Endodermal cell (in vitro differentiated cells): ENCODE measurements around the gene MSH3. TPM values are rescaled to one million over a fixed set of nuclear protein-coding genes. Genes with fewer than 3 reads are reported as not detected.
"Not testable (repeated sequence)": the region's sequence is repeated elsewhere in the genome, so short reads cannot be mapped to it uniquely, and the experiment has no call there.

Source experiments
- DNase-seq: peaks from one replicate; pipeline ENCODE4 v3.0.0-alpha.2; 2017
- H3K27ac ChIP-seq: 2 replicates; pipeline ENCODE4 v1.5.1; 2013; ENCODE audit warnings: mild to moderate bottlenecking, low read depth, low read length, moderate library complexity
- H3K27me3 ChIP-seq: 2 replicates; pipeline ENCODE4 v1.6.1; 2013; ENCODE audit warnings: mild to moderate bottlenecking, low read length, moderate library complexity; ENCODE audit not compliant: insufficient read depth, control insufficient read depth, poor library complexity, severe bottlenecking
- H3K36me3 ChIP-seq: 2 replicates; pipeline ENCODE4 v1.7.0; 2013; ENCODE audit warnings: mild to moderate bottlenecking, low read length, moderate library complexity; ENCODE audit not compliant: control insufficient read depth, insufficient read depth
- H3K4me1 ChIP-seq: one replicate; pipeline ENCODE4 v1.7.0; 2013; ENCODE audit warnings: low read length; ENCODE audit not compliant: control insufficient read depth, insufficient read depth
- H3K4me3 ChIP-seq: 2 replicates; pipeline ENCODE4 v1.5.1; 2013; ENCODE audit warnings: mild to moderate bottlenecking, low read length, moderate library complexity
- H3K9ac ChIP-seq: 2 replicates; pipeline ENCODE4 v1.6.1; 2013; ENCODE audit warnings: mild to moderate bottlenecking, low read length, moderate library complexity; ENCODE audit not compliant: poor library complexity, severe bottlenecking; ENCODE audit errors: extremely low read depth
- H3K9me3 ChIP-seq: 2 replicates; pipeline ENCODE4 v1.6.1; 2013; ENCODE audit warnings: mild to moderate bottlenecking, low read length, moderate library complexity; ENCODE audit not compliant: control insufficient read depth
- H3K27ac Mint-ChIP-seq: 2 replicates; pipeline ENCODE4 v1.8.0; 2020; ENCODE audit warnings: mixed read lengths
- H3K27me3 Mint-ChIP-seq: 2 replicates; pipeline ENCODE4 v1.8.0; 2021; ENCODE audit warnings: mild to moderate bottlenecking, mixed read lengths; ENCODE audit not compliant: insufficient read depth
- H3K36me3 Mint-ChIP-seq: 2 replicates; pipeline ENCODE4 v1.8.0; 2020; ENCODE audit warnings: low read depth, mixed read lengths
- H3K4me1 Mint-ChIP-seq: 2 replicates; pipeline ENCODE4 v1.8.0; 2020; ENCODE audit warnings: mixed read lengths
- H3K4me3 Mint-ChIP-seq: 2 replicates; pipeline ENCODE4 v1.8.0; 2020; ENCODE audit warnings: mild to moderate bottlenecking, moderate library complexity, mixed read lengths
- H3K9me3 Mint-ChIP-seq: 2 replicates; pipeline ENCODE4 v1.8.0; 2020; ENCODE audit warnings: mild to moderate bottlenecking, mixed read lengths
- WGBS, 2 experiments: methylation state at CpG; one replicate each; pipeline versions ENCODE4 v1.1.5 to v1.1.7; 2013; ENCODE audit warnings: missing lambda C conversion rate in 2 of 2, mixed read lengths in 1 of 2; ENCODE audit not compliant: insufficient coverage in 1 of 2, insufficient read length in 1 of 2; 5-methylcytosine and 5-hydroxymethylcytosine counted together
- total RNA-seq, 2 donors: library from RNA; stranded (reverse); fragmentation: NEBNext Ultra II Directional in 1 of 2; extraction: Animal tissue kit (Norgen Biotek cat#: 25700) in 1 of 2; gene quantifications; 2 replicates in 1 of 2; 3 replicates in 1 of 2; pipeline ENCODE4 v1.2.1, GENCODE V29; 2021
- TF ChIP-seq, protein P1 (sequence below): fragments of 200-600 bp; sonication (generic); conservative IDR thresholded peaks from 2 replicates; pipeline ENCODE4 v1.5.0; 2021; ENCODE audit warnings: antibody characterized with exemption, mild to moderate bottlenecking

MSH3 gene
- total RNA-seq, 2 donors from 2014 or later = 17.3 to 25.2 TPM

DNA sequence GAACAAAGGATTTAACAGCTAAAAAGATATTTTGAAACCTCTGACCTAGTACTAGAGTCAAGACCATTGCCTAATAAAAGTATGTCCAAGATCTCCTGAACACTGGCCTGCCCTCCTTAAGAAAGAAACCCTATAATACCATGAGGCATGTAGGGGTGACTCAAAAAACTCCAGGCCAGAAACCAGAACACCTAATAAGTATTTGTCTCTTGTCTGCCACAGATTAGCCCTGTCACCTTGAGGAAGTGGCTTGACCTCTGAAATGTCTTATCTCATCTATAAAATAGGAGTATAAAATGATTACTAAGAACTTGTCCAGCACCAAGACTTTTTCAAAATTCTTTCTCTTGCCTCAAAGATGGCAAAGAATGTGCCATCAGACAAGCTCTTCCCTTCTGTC, 180.3 kb downstream of the MSH3 start:
- peaks cover 7% of the 10 kb centered on the region for H3K9me3 Mint-ChIP-seq
- Histone ChIP-seq H3K9ac (no peak overlapping the region), H3K4me3 (no peak overlapping the region), H3K9me3 (peaks cover 2% of the 10 kb centered on the region), H3K4me1 (peaks cover 4% of the 10 kb centered on the region), H3K27me3 (no peaks in the 10 kb centered on the region), H3K36me3 (peaks cover 5% of the 10 kb centered on the region), H3K27ac (no peak overlapping the region)
- TF ChIP-seq, protein P1, sequence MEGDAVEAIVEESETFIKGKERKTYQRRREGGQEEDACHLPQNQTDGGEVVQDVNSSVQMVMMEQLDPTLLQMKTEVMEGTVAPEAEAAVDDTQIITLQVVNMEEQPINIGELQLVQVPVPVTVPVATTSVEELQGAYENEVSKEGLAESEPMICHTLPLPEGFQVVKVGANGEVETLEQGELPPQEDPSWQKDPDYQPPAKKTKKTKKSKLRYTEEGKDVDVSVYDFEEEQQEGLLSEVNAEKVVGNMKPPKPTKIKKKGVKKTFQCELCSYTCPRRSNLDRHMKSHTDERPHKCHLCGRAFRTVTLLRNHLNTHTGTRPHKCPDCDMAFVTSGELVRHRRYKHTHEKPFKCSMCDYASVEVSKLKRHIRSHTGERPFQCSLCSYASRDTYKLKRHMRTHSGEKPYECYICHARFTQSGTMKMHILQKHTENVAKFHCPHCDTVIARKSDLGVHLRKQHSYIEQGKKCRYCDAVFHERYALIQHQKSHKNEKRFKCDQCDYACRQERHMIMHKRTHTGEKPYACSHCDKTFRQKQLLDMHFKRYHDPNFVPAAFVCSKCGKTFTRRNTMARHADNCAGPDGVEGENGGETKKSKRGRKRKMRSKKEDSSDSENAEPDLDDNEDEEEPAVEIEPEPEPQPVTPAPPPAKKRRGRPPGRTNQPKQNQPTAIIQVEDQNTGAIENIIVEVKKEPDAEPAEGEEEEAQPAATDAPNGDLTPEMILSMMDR = no peak
- no peak for DNase-seq
- H3K27me3 Mint-ChIP-seq = no peaks in the 10 kb centered on the region
- no peaks in the 10 kb centered on the region for H3K4me1 Mint-ChIP-seq
- no peak overlapping the region for H3K4me3 Mint-ChIP-seq
- peaks cover 7% of the 10 kb centered on the region for H3K36me3 Mint-ChIP-seq
- no peak overlapping the region for H3K27ac Mint-ChIP-seq

DNA sequence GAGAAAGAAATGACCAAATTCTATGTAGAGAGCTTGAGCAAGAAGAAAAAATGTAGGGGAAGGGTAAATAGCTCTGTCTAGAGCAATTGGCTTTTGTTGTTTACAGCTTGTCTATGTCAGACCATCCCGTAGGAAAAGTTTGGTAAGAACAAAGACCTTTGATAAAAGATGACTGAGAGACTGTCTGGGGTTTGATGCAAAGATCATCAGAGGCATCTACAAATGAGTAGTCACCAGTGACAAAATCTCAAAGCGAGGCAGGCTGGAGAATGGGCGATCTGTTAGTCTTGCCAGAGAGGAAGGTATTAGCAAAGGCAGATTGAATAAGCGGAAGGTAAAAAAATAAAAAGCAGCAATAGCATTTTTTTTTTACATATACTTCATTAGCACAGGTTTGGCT, 180.7 kb downstream of the MSH3 start:
- H3K36me3 Mint-ChIP-seq = peaks cover 6% of the 10 kb centered on the region
- H3K4me1 Mint-ChIP-seq = no peaks in the 10 kb centered on the region
- H3K27ac ChIP-seq = no peak overlapping the region
- H3K9me3 ChIP-seq = no peaks in the 10 kb centered on the region
- no peaks in the 10 kb centered on the region for H3K27me3 ChIP-seq
- H3K4me3 Mint-ChIP-seq = no peak overlapping the region
- peaks cover 3% of the 10 kb centered on the region for H3K9me3 Mint-ChIP-seq
- H3K36me3 ChIP-seq = peaks cover 5% of the 10 kb centered on the region
- 80 to 93% methylated on average over 1 to 4 of the region's 4 CpGs for WGBS, 2 experiments
- TF ChIP-seq, protein P1 = no peak
- no peaks in the 10 kb centered on the region for H3K27me3 Mint-ChIP-seq
- H3K9ac ChIP-seq = no peak overlapping the region
- no peak overlapping the region for H3K27ac Mint-ChIP-seq
- no peak for DNase-seq
- peaks cover 4% of the 10 kb centered on the region for H3K4me1 ChIP-seq
- H3K4me3 ChIP-seq = no peak overlapping the region

DNA sequence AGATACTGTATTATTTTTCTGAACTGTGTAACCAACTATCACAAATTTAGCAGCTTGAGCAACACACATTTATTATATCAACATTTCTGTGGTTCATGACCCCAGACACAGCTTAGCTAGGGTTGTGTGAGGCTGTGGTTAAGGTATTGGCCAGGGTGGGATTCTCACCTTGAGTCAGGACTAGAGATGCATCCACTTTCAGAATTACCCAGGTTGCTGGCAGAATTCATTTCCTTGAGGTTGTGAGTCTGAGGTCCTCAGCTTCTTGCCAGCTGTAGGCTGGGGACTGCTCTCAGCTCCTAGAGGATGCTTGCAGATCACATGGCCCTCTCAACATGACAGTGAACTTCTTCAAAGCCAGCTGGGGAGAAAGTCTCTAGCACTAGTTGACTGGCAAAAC, 183.2 kb downstream of the MSH3 start:
- Mint-ChIP-seq H3K27ac (no peak overlapping the region), H3K9me3 (peaks cover 5% of the 10 kb centered on the region), H3K4me3 (no peak overlapping the region), H3K36me3 (peaks cover 5% of the 10 kb centered on the region), H3K27me3 (no peaks in the 10 kb centered on the region), H3K4me1 (peaks cover 2% of the 10 kb centered on the region)
- H3K27ac ChIP-seq = no peak overlapping the region
- no peak for DNase-seq
- H3K27me3 ChIP-seq = no peaks in the 10 kb centered on the region
- TF ChIP-seq, protein P1 = no peak
- H3K4me1 ChIP-seq = peaks cover 4% of the 10 kb centered on the region
- H3K9ac ChIP-seq = no peak overlapping the region
- no peak overlapping the region for H3K4me3 ChIP-seq
- no peaks in the 10 kb centered on the region for H3K36me3 ChIP-seq
- H3K9me3 ChIP-seq = no peaks in the 10 kb centered on the region

DNA sequence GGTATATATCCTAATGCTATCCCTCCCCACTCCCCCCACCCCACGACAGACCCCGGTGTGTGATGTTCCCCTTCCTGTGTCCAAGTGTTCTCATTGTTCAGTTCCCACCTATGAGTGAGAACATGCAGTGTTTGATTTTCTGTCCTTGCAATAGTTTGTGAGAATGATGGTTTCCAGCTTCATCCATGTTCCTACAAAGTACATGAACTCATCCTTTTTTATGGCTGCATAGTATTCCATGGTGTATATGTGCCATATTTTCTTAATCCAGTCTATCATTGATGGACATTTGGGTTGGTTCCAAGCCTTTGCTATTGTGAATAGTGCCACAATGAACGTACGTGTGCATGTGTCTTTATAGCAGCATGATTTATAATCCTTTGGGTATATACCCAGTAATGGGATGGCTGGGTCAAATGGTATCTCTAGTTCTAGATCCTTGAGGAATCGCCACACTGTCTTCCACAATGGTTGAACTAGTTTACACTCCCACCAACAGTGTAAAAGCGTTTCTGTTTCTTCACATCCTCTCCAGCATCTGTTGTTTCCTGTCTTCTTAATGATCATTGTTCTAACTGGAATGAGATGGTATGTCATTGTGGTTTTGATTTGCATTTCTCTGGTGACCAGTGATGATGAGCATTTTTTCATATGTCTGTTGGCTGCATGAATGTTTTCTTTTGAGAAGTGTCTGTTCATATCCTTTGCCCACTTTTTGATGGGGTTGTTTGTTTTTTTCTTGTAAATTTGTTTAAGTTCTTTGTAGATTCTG, 186.8 kb downstream of the MSH3 start:
- H3K36me3 Mint-ChIP-seq, H3K27me3 Mint-ChIP-seq, H3K4me1 ChIP-seq, H3K27me3 ChIP-seq, H3K9ac ChIP-seq, H3K27ac ChIP-seq, DNase-seq, H3K4me3 Mint-ChIP-seq, H3K9me3 Mint-ChIP-seq, H3K9me3 ChIP-seq, H3K4me1 Mint-ChIP-seq, H3K27ac Mint-ChIP-seq, H3K4me3 ChIP-seq, H3K36me3 ChIP-seq: not testable (repeated sequence)
- WGBS, 2 experiments = 100% methylated on average over 2 of the region's 6 CpGs; no CpG with 5 or more reads in 1 of the 2 experiments
